ENCODE measurements around the gene RNF2. TPM values are rescaled to one million over a fixed set of nuclear protein-coding genes. Genes with fewer than 3 reads are reported as not detected.

The RNF2 gene
- total RNA-seq, 2 experiments from 2014 or later: 7.4 to 9.0 TPM

- H3K9me3 Mint-ChIP-seq: no peaks in the 10 kb centered on the region
- Histone ChIP-seq H3K4me1 (ENCODE audit: insufficient read depth, low read length) (no peaks in the 10 kb centered on the region), H3K36me3 (ENCODE audit: insufficient read depth, low read length) (no peaks in the 10 kb centered on the region), H3K9me3 (ENCODE audit: control insufficient read depth in 1 of 2, insufficient read depth in 1 of 2, low read length in 2 of 2) (no peaks in the 10 kb centered on the region), H3K4me3 (ENCODE audit: low read length) (no peak overlapping the region), H3K27ac (ENCODE audit: low read depth in 1 of 2, low read length in 2 of 2) (no peak overlapping the region), H3K27me3 (ENCODE audit: control insufficient read depth in 1 of 2, insufficient read depth in 2 of 2, low read length in 2 of 2) (no peaks in the 10 kb centered on the region)
- CTCF ChIA-PET: interaction anchor here (0.7 kb wide), 1 partner anchor 38 kb away, joined by 4 read pairs; no protein-coding TSS in a partner anchor
- POLR2A ChIA-PET: no interaction called here
- DNase-seq (no peak), ATAC-seq (ENCODE audit: poor library complexity) (no peak)
- no peak overlapping the region for H3K4me3 Mint-ChIP-seq
- H3K27me3 Mint-ChIP-seq: peaks cover 5% of the 10 kb centered on the region
- intact Hi-C loops (cut with DNase I, micrococcal nuclease): no loop called here
- TF ChIP-seq CTCF (IDR thresholded peaks at IDR 0.05): no peak
- no peaks in the 10 kb centered on the region for H3K36me3 Mint-ChIP-seq (ENCODE audit: low read depth)
- no peaks in the 10 kb centered on the region for H3K4me1 Mint-ChIP-seq (ENCODE audit: low read depth)
- no peak overlapping the region for H3K27ac Mint-ChIP-seq
Measured at GRCh38 chr1:185010361-185010760, 35.0 kb upstream of the RNF2 start.

- no peaks in the 10 kb centered on the region for H3K36me3 Mint-ChIP-seq (ENCODE audit: low read depth)
- Histone ChIP-seq H3K4me1 (ENCODE audit: insufficient read depth, low read length) (no peaks in the 10 kb centered on the region), H3K27ac (ENCODE audit: low read depth in 1 of 2, low read length in 2 of 2) (no peak overlapping the region), H3K36me3 (ENCODE audit: insufficient read depth, low read length) (no peaks in the 10 kb centered on the region), H3K9me3 (ENCODE audit: control insufficient read depth in 1 of 2, insufficient read depth in 1 of 2, low read length in 2 of 2) (no peaks in the 10 kb centered on the region), H3K27me3 (ENCODE audit: control insufficient read depth in 1 of 2, insufficient read depth in 2 of 2, low read length in 2 of 2) (no peaks in the 10 kb centered on the region), H3K4me3 (ENCODE audit: low read length) (no peak overlapping the region)
- no peak overlapping the region for H3K27ac Mint-ChIP-seq
- ChIA-PET CTCF (no interaction called here), POLR2A (no interaction called here)
- peaks cover 5% of the 10 kb centered on the region for H3K27me3 Mint-ChIP-seq
- no peaks in the 10 kb centered on the region for H3K9me3 Mint-ChIP-seq
- no peak overlapping the region for H3K4me3 Mint-ChIP-seq
- TF ChIP-seq CTCF (IDR thresholded peaks at IDR 0.05): no peak
- ATAC-seq (ENCODE audit: poor library complexity) (no peak), DNase-seq (no peak)
- intact Hi-C loops (cut with DNase I, micrococcal nuclease): no loop called here
- H3K4me1 Mint-ChIP-seq (ENCODE audit: low read depth): no peaks in the 10 kb centered on the region
Measured at GRCh38 chr1:185014941-185015340, 30.4 kb upstream of the RNF2 start.

GRCh38 chr1:185015631-185016030, 29.7 kb upstream of the RNF2 start:
- intact Hi-C loops (cut with DNase I, micrococcal nuclease): no loop called here
- no peak overlapping the region for H3K27ac Mint-ChIP-seq
- Histone ChIP-seq H3K27ac (ENCODE audit: low read depth in 1 of 2, low read length in 2 of 2) (no peak overlapping the region), H3K4me1 (ENCODE audit: insufficient read depth, low read length) (no peaks in the 10 kb centered on the region), H3K27me3 (ENCODE audit: control insufficient read depth in 1 of 2, insufficient read depth in 2 of 2, low read length in 2 of 2) (no peaks in the 10 kb centered on the region), H3K9me3 (ENCODE audit: control insufficient read depth in 1 of 2, insufficient read depth in 1 of 2, low read length in 2 of 2) (no peaks in the 10 kb centered on the region), H3K36me3 (ENCODE audit: insufficient read depth, low read length) (no peaks in the 10 kb centered on the region), H3K4me3 (ENCODE audit: low read length) (no peak overlapping the region)
- H3K4me3 Mint-ChIP-seq: no peak overlapping the region
- H3K4me1 Mint-ChIP-seq (ENCODE audit: low read depth): no peaks in the 10 kb centered on the region
- H3K27me3 Mint-ChIP-seq: peaks cover 5% of the 10 kb centered on the region
- H3K36me3 Mint-ChIP-seq (ENCODE audit: low read depth): no peaks in the 10 kb centered on the region
- POLR2A ChIA-PET: no interaction called here
- no peaks in the 10 kb centered on the region for H3K9me3 Mint-ChIP-seq
- no peak for ATAC-seq (ENCODE audit: poor library complexity)
- no peak for TF ChIP-seq CTCF (IDR thresholded peaks at IDR 0.05)
- DNase-seq: no peak
- CTCF ChIA-PET: no interaction called here

All from CD4-positive, alpha-beta T cell (primary cell).